Limb (tissue), 2 donors: ENCODE results near the gene CHD6.
A peak's percentile ranks its signal among the peaks of the same experiment; 100 is the strongest.

Experiments used
- DNase-seq, 2 donors: peaks; one replicate each; pipeline ENCODE4 v3.0.0-alpha.2; 2016; ENCODE audit errors: extremely low spot score in 2 of 2

CHD6 gene

GRCh38 chr20:41373931-41374920, 244.0 kb downstream of the CHD6 start:
- no peak for DNase-seq

GRCh38 chr20:41373251-41373783, 244.9 kb downstream of the CHD6 start:
- DNase-seq = no peak

- no peak for DNase-seq
These were observed 246.8 kb downstream of the CHD6 start for GRCh38 chr20:41371371-41371770.

- no peak for DNase-seq
These were observed 248.0 kb downstream of the CHD6 start for GRCh38 chr20:41370176-41370575.

- DNase-seq = no peak
These were observed 248.5 kb downstream of the CHD6 start for GRCh38 chr20:41369673-41370072.

- no peak for DNase-seq
These were observed 250.2 kb downstream of the CHD6 start for GRCh38 chr20:41367956-41368355.

- no peak for DNase-seq
These were observed 250.8 kb downstream of the CHD6 start for GRCh38 chr20:41367393-41367695.

GRCh38 chr20:41366546-41367392, 251.4 kb downstream of the CHD6 start, which contains the start of gene EMILIN3:
Gene EMILIN3 (minus strand): TSS chr20:41366818. CDS start chr20:41366634, 184 bp downstream.
- DNase-seq = peak in 1 of 2 donors; percentile 74

- peak in 1 of 2 donors; percentile 71 for DNase-seq
These were observed 252.2 kb downstream of the CHD6 start for GRCh38 chr20:41365777-41366545.

GRCh38 chr20:41364967-41365765, 253.0 kb downstream of the CHD6 start:
- peak in 1 of 2 donors; percentile 30 for DNase-seq

- peak in 1 of 2 donors; percentile 25 for DNase-seq
These were observed 253.8 kb downstream of the CHD6 start for GRCh38 chr20:41364236-41364855.

- peak in 1 of 2 donors; percentile 18 for DNase-seq
These were observed 254.6 kb downstream of the CHD6 start for GRCh38 chr20:41363601-41364000.

GRCh38 chr20:41362748-41363140, 255.4 kb downstream of the CHD6 start:
- DNase-seq = peak in 1 of 2 donors; percentile 24

GRCh38 chr20:41361757-41362747, 256.1 kb downstream of the CHD6 start:
- peak in 1 of 2 donors; percentile 47 for DNase-seq

GRCh38 chr20:41360831-41361756, 257.1 kb downstream of the CHD6 start:
- DNase-seq = peak in 1 of 2 donors; percentile 24

GRCh38 chr20:41359541-41360011, 258.6 kb downstream of the CHD6 start:
- peak in 1 of 2 donors; percentile 32 for DNase-seq

- no peak for DNase-seq
These were observed 259.5 kb downstream of the CHD6 start for GRCh38 chr20:41358717-41359116.
